HG03139 (cell line): ENCODE data around the gene OR5B17.
"Not testable (repeated sequence)": the region's sequence is repeated elsewhere in the genome, so short reads cannot be mapped to it uniquely, and the experiment has no call there.

Source experiments
- ATAC-seq: cut with Tn5 transposase; IDR thresholded peaks from one replicate; pipeline ENCODE4 v1.9.1; 2021; ENCODE audit not compliant: unreplicated experiment

Gene OR5B17

GRCh38 chr11:58358969-58359368 lies at the start of gene OR5B17:
OR5B17 (minus strand) TSS chr11:58359069; CDS start chr11:58359069, 0 bp downstream.
- ATAC-seq, result no peak

- ATAC-seq, result no peak
Measured at GRCh38 chr11:58406774-58407173, 47.9 kb upstream of the OR5B17 start, which contains the start of gene OR5B3. OR5B3 (minus strand) TSS chr11:58406874; CDS start chr11:58403409, 3,465 bp downstream.

- not testable (repeated sequence) for ATAC-seq
Measured at GRCh38 chr11:58399622-58400021, 40.8 kb upstream of the OR5B17 start.

GRCh38 chr11:58395581-58395980 lies 36.7 kb upstream of the OR5B17 start:
- ATAC-seq, result no peak

GRCh38 chr11:58394195-58394594 lies 35.3 kb upstream of the OR5B17 start:
- ATAC-seq, result no peak

- no peak for ATAC-seq
Measured at GRCh38 chr11:58392746-58393145, 33.9 kb upstream of the OR5B17 start.

- ATAC-seq, result no peak
Measured at GRCh38 chr11:58391879-58392278, 33.0 kb upstream of the OR5B17 start.

GRCh38 chr11:58390551-58391063 lies 31.7 kb upstream of the OR5B17 start:
- ATAC-seq, result no peak

- ATAC-seq, result no peak
Measured at GRCh38 chr11:58354727-58355126, 4.1 kb downstream of the OR5B17 start.

- ATAC-seq, result no peak
Measured at GRCh38 chr11:58345204-58345603, 13.7 kb downstream of the OR5B17 start.

GRCh38 chr11:58334708-58335107 lies 24.2 kb downstream of the OR5B17 start:
- ATAC-seq, result no peak

GRCh38 chr11:58330861-58331260 lies 28.0 kb downstream of the OR5B17 start:
- no peak for ATAC-seq

- ATAC-seq, result no peak
Measured at GRCh38 chr11:58318532-58318931, 40.3 kb downstream of the OR5B17 start.

GRCh38 chr11:58316142-58316541 lies 42.7 kb downstream of the OR5B17 start:
- ATAC-seq, result no peak
